ENCODE data around the gene PM20D1. TPM values are rescaled to one million over a fixed set of nuclear protein-coding genes. Genes with fewer than 3 reads are reported as not detected.

PM20D1 gene
- total RNA-seq, 1 experiment from 2014 or later, result 0.37 TPM

DNA sequence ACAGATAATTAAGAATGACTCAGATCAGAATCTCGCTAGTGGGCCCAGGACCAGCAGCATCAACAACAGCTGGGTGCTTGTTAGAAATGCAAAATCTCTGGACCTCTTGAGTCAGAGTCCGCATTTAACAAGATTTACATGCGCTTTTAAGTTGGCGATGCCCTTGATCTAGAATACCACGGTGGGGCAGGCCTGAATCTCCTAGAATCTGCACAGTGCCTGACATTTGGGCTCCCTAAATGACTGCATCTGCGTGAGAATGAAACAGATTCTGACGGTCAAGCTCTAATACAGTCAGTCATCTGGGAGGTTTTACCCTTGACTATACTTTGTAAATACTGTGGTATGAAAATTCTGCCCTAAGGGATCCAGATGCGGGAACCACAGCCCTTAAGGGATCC lies 57.5 kb downstream of the PM20D1 start (continued):
- TF ChIP-seq, protein P1, sequence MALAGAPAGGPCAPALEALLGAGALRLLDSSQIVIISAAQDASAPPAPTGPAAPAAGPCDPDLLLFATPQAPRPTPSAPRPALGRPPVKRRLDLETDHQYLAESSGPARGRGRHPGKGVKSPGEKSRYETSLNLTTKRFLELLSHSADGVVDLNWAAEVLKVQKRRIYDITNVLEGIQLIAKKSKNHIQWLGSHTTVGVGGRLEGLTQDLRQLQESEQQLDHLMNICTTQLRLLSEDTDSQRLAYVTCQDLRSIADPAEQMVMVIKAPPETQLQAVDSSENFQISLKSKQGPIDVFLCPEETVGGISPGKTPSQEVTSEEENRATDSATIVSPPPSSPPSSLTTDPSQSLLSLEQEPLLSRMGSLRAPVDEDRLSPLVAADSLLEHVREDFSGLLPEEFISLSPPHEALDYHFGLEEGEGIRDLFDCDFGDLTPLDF (CRISPR knock-in tag; IDR thresholded peaks at IDR 0.05), result no peak
- TF ChIP-seq SOX15 (CRISPR knock-in tag; IDR thresholded peaks at IDR 0.05), result no peak
- no peak for TF ChIP-seq GRHL2 (CRISPR knock-in tag; IDR thresholded peaks at IDR 0.05; ENCODE audit: insufficient replicate concordance, severe bottlenecking)
- TF ChIP-seq CDX4 (CRISPR knock-in tag; IDR thresholded peaks at IDR 0.05; ENCODE audit: borderline replicate concordance), result no peak
- TF ChIP-seq TCF7 (CRISPR knock-in tag; IDR thresholded peaks at IDR 0.05; ENCODE audit: low read depth), result no peak
- no peak for TF ChIP-seq FOXJ3 (CRISPR knock-in tag; IDR thresholded peaks at IDR 0.05; ENCODE audit: borderline replicate concordance)
- no peak for TF ChIP-seq TEAD4 (CRISPR knock-in tag; IDR thresholded peaks at IDR 0.05)

DNA sequence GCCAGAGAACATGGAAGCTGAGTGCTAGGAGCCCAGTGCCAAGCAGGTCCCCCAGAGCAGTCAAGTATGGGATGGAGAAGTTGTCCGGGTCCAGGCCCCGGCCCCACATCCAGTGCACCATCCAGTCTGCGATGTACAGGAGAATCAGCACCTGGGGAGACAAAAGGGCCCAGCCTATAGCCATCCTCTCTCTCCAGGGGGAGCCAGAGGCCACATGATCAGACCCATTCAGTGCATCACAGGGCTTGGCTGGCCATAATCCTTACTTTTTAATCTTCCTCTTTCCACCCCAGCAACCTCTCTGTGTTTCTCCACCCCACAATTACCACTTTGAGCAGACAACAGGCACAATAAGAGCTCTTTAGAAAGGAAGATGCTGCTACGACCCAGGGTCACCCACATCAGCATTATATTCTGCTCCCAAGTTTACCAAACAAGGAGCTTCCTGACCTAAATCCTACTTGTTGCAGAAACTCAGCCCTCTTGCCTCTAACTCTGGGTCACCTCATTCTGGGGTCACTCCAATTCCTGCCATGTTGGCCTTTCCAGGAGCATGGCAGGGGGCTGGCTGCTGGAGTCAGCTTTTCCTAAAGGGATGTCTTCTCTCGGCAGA lies 58.3 kb downstream of the PM20D1 start:
- ChIA-PET POLR2A (interaction anchor here (0.6 kb wide), 1 partner anchor 10 kb away, joined by 3 read pairs; no protein-coding TSS in a partner anchor), CTCF (interaction anchor here (0.6 to 3.5 kb wide), 23 partner anchors 9 to 203 kb away, joined by 3 to 124 read pairs (median 5); partner anchors contain the start of gene PM20D1)
- peak; percentile 70 for DNase-seq (ENCODE audit: low spot score)
- H3K4me3 Mint-ChIP-seq, result no peak overlapping the region
- TF ChIP-seq CTCF (IDR thresholded peaks at IDR 0.05) (peak; percentile 73), ATF2 (CRISPR knock-in tag; IDR thresholded peaks at IDR 0.05; ENCODE audit: borderline replicate concordance, low read depth) (no peak)
- H3K9me3 Mint-ChIP-seq, result no peaks in the 10 kb centered on the region
- 0 out of 2 replicates have a peak, but pooled peaks cover 6% of the 10 kb centered on the region for H3K4me1 Mint-ChIP-seq
- peak; percentile 96 for ATAC-seq
- peaks cover 29% of the 10 kb centered on the region for H3K36me3 Mint-ChIP-seq
- no peaks in the 10 kb centered on the region for H3K27me3 Mint-ChIP-seq (ENCODE audit: low read depth)
- H3K27ac Mint-ChIP-seq, result no peak overlapping the region

DNA sequence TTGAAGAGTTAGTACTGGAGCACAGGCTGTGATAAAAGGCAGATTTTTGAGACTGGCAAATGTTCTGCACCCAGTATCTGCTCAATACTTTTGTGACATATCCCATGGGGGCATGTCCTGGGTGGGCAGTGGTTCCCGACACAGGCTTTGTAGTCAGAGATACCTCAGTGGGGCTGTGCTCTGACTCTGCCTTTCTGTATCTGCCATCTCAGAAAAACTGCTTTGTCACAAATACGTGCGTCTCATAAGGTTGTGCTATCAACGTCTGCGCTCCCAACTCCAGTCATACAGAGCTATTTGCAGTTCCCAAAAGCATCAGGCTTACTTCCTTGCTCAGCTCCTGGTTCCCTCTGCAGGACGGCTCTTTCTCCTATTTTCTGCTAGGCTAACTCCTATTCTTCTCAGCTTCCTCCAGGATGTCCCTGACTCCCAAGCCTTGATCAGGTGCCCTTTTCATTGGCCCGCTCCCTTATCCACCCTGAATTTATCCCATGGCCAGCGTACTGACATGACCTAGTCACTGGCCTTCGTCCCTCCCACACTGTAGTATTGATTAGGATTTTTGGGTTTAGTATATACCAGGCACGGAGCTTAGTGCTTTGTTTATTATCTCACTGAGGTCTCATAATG lies 62.5 kb downstream of the PM20D1 start:
- H3K4me3 Mint-ChIP-seq, result no peak overlapping the region
- peaks cover 13% of the 10 kb centered on the region; the same call in 1 of the 2 replicates for H3K36me3 Mint-ChIP-seq
- H3K4me1 Mint-ChIP-seq, result 0 out of 2 replicates have a peak, but pooled peaks cover 2% of the 10 kb centered on the region
- no peak for DNase-seq (ENCODE audit: low spot score)
- TF ChIP-seq RORB (CRISPR knock-in tag; IDR thresholded peaks at IDR 0.05) (no peak), EMX1 (CRISPR knock-in tag; IDR thresholded peaks at IDR 0.05) (no peak), SOX15 (CRISPR knock-in tag; IDR thresholded peaks at IDR 0.05) (no peak)
- TF ChIP-seq, protein P2, sequence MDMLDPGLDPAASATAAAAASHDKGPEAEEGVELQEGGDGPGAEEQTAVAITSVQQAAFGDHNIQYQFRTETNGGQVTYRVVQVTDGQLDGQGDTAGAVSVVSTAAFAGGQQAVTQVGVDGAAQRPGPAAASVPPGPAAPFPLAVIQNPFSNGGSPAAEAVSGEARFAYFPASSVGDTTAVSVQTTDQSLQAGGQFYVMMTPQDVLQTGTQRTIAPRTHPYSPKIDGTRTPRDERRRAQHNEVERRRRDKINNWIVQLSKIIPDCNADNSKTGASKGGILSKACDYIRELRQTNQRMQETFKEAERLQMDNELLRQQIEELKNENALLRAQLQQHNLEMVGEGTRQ (CRISPR knock-in tag; IDR thresholded peaks at IDR 0.05), result no peak
- ChIA-PET POLR2A (no interaction called here), CTCF (interaction anchor here (0.9 to 2.3 kb wide), 6 partner anchors 128 to 199 kb away, joined by 3 to 23 read pairs (median 4); no protein-coding TSS in a partner anchor)
- H3K27ac Mint-ChIP-seq, result no peak overlapping the region
- H3K27me3 Mint-ChIP-seq (ENCODE audit: low read depth), result no peaks in the 10 kb centered on the region
- ATAC-seq, result peak; percentile 44; the same call in 1 of the 2 replicates
- no peaks in the 10 kb centered on the region for H3K9me3 Mint-ChIP-seq

DNA sequence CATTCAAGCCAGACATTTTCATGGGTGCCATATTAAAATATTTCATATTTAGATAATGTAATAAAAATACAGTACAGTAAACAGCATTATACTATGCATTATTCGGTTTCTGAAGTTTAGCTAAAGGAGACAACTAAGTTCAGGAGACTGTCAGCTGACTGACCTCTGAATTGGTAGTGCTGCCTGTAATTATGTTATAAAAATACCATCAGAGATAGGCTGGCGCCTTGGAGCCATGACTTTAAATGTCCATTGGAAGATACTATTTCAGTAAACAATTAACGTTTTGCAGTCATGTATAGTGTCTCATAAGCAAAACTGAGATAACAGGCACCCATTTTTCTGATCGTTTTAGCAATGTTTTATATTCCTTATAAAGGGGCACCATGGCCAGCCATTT lies 63.3 kb downstream of the PM20D1 start:
- ATAC-seq (no peak), DNase-seq (ENCODE audit: low spot score) (no peak)
- Mint-ChIP-seq H3K27me3 (ENCODE audit: low read depth) (no peaks in the 10 kb centered on the region), H3K9me3 (no peaks in the 10 kb centered on the region), H3K36me3 (peaks cover 13% of the 10 kb centered on the region; the same call in 1 of the 2 replicates), H3K4me1 (no peaks in the 10 kb centered on the region), H3K4me3 (no peak overlapping the region), H3K27ac (no peak overlapping the region)
- CTCF ChIA-PET, result interaction anchor here (0.5 to 2.1 kb wide), 4 partner anchors 24 to 342 kb away, joined by 3 to 9 read pairs (median 4); no protein-coding TSS in a partner anchor
- POLR2A ChIA-PET, result no interaction called here
- TF ChIP-seq ATF3 (CRISPR knock-in tag; conservative IDR thresholded peaks at IDR 0.05), result no peak
- TF ChIP-seq ATF6 (CRISPR knock-in tag; IDR thresholded peaks at IDR 0.05), result no peak
- TF ChIP-seq, protein P3, sequence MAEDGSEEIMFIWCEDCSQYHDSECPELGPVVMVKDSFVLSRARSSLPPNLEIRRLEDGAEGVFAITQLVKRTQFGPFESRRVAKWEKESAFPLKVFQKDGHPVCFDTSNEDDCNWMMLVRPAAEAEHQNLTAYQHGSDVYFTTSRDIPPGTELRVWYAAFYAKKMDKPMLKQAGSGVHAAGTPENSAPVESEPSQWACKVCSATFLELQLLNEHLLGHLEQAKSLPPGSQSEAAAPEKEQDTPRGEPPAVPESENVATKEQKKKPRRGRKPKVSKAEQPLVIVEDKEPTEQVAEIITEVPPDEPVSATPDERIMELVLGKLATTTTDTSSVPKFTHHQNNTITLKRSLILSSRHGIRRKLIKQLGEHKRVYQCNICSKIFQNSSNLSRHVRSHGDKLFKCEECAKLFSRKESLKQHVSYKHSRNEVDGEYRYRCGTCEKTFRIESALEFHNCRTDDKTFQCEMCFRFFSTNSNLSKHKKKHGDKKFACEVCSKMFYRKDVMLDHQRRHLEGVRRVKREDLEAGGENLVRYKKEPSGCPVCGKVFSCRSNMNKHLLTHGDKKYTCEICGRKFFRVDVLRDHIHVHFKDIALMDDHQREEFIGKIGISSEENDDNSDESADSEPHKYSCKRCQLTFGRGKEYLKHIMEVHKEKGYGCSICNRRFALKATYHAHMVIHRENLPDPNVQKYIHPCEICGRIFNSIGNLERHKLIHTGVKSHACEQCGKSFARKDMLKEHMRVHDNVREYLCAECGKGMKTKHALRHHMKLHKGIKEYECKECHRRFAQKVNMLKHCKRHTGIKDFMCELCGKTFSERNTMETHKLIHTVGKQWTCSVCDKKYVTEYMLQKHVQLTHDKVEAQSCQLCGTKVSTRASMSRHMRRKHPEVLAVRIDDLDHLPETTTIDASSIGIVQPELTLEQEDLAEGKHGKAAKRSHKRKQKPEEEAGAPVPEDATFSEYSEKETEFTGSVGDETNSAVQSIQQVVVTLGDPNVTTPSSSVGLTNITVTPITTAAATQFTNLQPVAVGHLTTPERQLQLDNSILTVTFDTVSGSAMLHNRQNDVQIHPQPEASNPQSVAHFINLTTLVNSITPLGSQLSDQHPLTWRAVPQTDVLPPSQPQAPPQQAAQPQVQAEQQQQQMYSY (CRISPR knock-in tag; IDR thresholded peaks at IDR 0.05), result no peak

Data from WTC11 (cell line).